HUDEP-2 (cell line): Measurements from ENCODE around the gene STK24.

Source experiments
- DNase-seq, 76 experiments: peaks; one replicate each; lab custom pipeline; 2025; ENCODE audit not compliant: unreplicated experiment in 76 of 76; lab: John Stamatoyannopoulos, UW

STK24 gene

DNA sequence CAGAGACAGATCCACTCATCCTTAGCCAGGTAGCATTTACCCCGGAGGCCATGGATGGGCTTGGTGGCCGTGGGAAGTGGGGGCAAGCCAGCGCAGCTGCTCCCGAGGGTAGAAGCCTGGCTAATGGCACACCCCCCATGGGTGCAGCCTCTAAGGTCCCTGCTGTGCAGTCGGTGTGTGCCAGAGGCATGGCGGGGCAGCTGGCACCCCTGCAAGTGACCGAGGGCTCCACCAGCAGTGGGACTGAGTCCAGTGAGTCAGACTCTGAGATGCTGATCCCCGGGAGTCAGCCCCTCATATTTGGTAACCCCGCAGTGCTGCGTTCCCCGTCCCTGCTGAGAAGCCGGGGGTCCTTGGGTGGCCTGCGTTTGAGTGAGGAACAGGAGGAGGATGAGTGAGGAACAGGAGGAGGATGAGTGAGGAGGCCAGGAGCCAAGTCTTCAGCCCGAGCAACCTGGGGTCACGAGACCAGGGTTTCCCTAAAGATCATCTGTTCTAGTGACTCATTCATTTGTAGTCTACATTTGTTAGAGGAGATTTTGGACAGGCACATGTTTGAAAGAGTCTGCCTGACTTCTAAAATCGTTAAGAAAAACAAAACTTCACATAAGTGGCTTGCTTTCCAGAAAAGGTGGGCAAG, 180.7 kb downstream of the STK24 start:
- DNase-seq = no peak
